Naive thymus-derived CD4-positive, alpha-beta T cell (primary cell): Measurements from ENCODE around the gene LRRC75B. TPM values are rescaled to one million over a fixed set of nuclear protein-coding genes. Genes with fewer than 3 reads are reported as not detected.

Experiments
- ATAC-seq: fragments of 150-1000 bp; cut with Tn5 transposase; 2 replicates; pipeline ENCODE4 v1.10.0; 2021; ENCODE audit warnings: mild to moderate bottlenecking, moderate library complexity
- CTCF ChIA-PET: fragments of 350-600 bp; sonication (Branson Sonifier 250); formaldehyde crosslinking; loops from one replicate; lab custom pipeline; 2021; ENCODE audit warnings: antibody characterized with exemption; lab: Charles Lee
- POLR2A ChIA-PET: fragments of 350-600 bp; sonication (Branson Sonifier 250); formaldehyde crosslinking; loops from one replicate; lab custom pipeline; 2021; ENCODE audit warnings: antibody characterized with exemption, inconsistent platforms; lab: Charles Lee
- DNase-seq, 9 donors: peaks; one replicate each; pipeline versions ENCODE4 v3.0.0 to v3.0.0-alpha.2; 2020 to 2022; ENCODE audit warnings: mixed read lengths in 1 of 9
- H3K27ac ChIP-seq: one replicate; pipeline ENCODE4 v1.7.0; 2013; ENCODE audit warnings: mild to moderate bottlenecking, low read depth, low read length, moderate library complexity
- H3K27me3 ChIP-seq, 2 donors: one replicate each; pipeline ENCODE4 v1.7.0; 2013; ENCODE audit warnings: low read length in 2 of 2, mild to moderate bottlenecking in 2 of 2, moderate library complexity in 2 of 2; ENCODE audit not compliant: control insufficient read depth in 2 of 2, insufficient read depth in 2 of 2
- H3K36me3 ChIP-seq, 3 experiments: 1 replicate in 2 of 3; 2 replicates in 1 of 3; pipeline ENCODE4 v1.7.0; 2013; ENCODE audit warnings: low read length in 3 of 3, mild to moderate bottlenecking in 3 of 3, moderate library complexity in 1 of 3; ENCODE audit not compliant: insufficient read depth in 3 of 3, control insufficient read depth in 2 of 3
- H3K4me1 ChIP-seq, 2 donors: one replicate each; pipeline ENCODE4 v1.7.0; 2013; ENCODE audit warnings: low read length in 2 of 2, mild to moderate bottlenecking in 2 of 2, moderate library complexity in 1 of 2; ENCODE audit not compliant: control insufficient read depth in 2 of 2, insufficient read depth in 2 of 2
- H3K4me3 ChIP-seq: 2 replicates; pipeline ENCODE4 v1.7.0; 2013; ENCODE audit warnings: mild to moderate bottlenecking, low read length
- H3K9me3 ChIP-seq, 3 experiments: 1 replicate in 2 of 3; 2 replicates in 1 of 3; pipeline ENCODE4 v1.7.0; 2013; ENCODE audit warnings: low read length in 3 of 3; ENCODE audit not compliant: control insufficient read depth in 2 of 3
- H3K27ac Mint-ChIP-seq, 9 donors: one replicate each; pipeline ENCODE4 v1.8.0; 2020 to 2022; ENCODE audit warnings: mixed read lengths in 9 of 9, mild to moderate bottlenecking in 8 of 9, moderate library complexity in 5 of 9, inconsistent platforms in 2 of 9
- H3K27me3 Mint-ChIP-seq, 5 donors: one replicate each; pipeline ENCODE4 v1.8.0; 2021 to 2022; ENCODE audit warnings: mixed read lengths in 5 of 5, mild to moderate bottlenecking in 1 of 5
- H3K36me3 Mint-ChIP-seq, 5 donors: one replicate each; pipeline ENCODE4 v1.8.0; 2020 to 2022; ENCODE audit warnings: mixed read lengths in 5 of 5, mild to moderate bottlenecking in 3 of 5, inconsistent platforms in 1 of 5
- H3K4me1 Mint-ChIP-seq, 7 donors: one replicate each; pipeline ENCODE4 v1.8.0; 2020 to 2022; ENCODE audit warnings: mixed read lengths in 7 of 7, mild to moderate bottlenecking in 3 of 7, inconsistent platforms in 1 of 7
- H3K4me3 Mint-ChIP-seq, 10 donors: one replicate each; pipeline ENCODE4 v1.8.0; 2020 to 2022; ENCODE audit warnings: mild to moderate bottlenecking in 10 of 10, mixed read lengths in 10 of 10, moderate library complexity in 6 of 10, inconsistent platforms in 2 of 10
- H3K9me3 Mint-ChIP-seq, 11 donors: one replicate each; pipeline ENCODE4 v1.8.0; 2020 to 2022; ENCODE audit warnings: mixed read lengths in 11 of 11, mild to moderate bottlenecking in 4 of 11, inconsistent platforms in 1 of 11, moderate library complexity in 1 of 11
- intact Hi-C, 2 donors: fragments of 100-400 bp; cut with micrococcal nuclease; formaldehyde crosslinking; loops; one replicate each; pipeline ENCODE4 v1.15.1; 2023
- polyA plus RNA-seq, 2 donors: library from polyadenylated mRNA; unstranded; fragments of 300-500 nt; fragmentation: Illumina TruSeq; gene quantifications; one replicate each; pipeline ENCODE4 v1.2.3, GENCODE V29; 2021
- total RNA-seq, 6 experiments: library from RNA in 5 of 6; stranded (reverse) in 5 of 6; gene quantifications; 1 replicate in 5 of 6; 2 replicates in 1 of 6; pipeline ENCODE4 v1.2.3 and lab custom pipeline; 2021 to 2026

Gene LRRC75B
- total and polyA plus RNA-seq, 7 experiments from 2014 or later, result 2.4 to 2.5 TPM; not detected in 5

DNA sequence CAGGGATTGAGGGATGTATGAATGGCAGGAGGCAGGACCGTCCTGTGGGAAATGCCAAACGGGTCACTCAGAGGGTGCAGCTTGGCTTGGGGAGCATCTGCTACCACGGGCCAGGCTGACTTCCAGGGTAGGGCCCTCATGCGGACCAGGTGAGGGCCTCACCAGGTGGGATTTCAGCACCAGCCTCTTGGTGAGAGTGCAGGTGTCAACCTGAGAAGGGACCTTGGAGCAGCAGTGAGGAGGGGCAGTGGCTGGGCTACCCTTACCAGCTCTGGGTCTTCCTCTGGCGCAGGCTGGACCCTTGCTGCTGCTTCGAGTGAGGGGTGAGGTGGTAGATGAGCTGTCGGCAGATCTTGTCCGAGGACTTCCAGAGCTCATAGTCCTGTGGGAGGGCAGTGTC, 4.9 kb downstream of the LRRC75B start:
- no peaks in the 10 kb centered on the region for H3K9me3 Mint-ChIP-seq
- intact Hi-C loops, result no loop called here
- H3K4me1 Mint-ChIP-seq, result peaks cover 0 to 12% (median 6%) of the 10 kb centered on the region in 7 donors
- Histone ChIP-seq H3K9me3 (no peaks in the 10 kb centered on the region), H3K4me3 (no peak overlapping the region), H3K27ac (no peak overlapping the region), H3K27me3 (no peaks in the 10 kb centered on the region), H3K36me3 (peaks cover 0 to 7% (median 0%) of the 10 kb centered on the region in 3 experiments), H3K4me1 (no peaks in the 10 kb centered on the region)
- ChIA-PET POLR2A (no interaction called here), CTCF (no interaction called here)
- no peak overlapping the region for H3K27ac Mint-ChIP-seq
- peaks cover 0 to 9% (median 0%) of the 10 kb centered on the region in 5 donors for H3K36me3 Mint-ChIP-seq
- H3K27me3 Mint-ChIP-seq, result peaks cover 0 to 12% (median 4%) of the 10 kb centered on the region in 5 donors
- no peak overlapping the region for H3K4me3 Mint-ChIP-seq
- ATAC-seq (no peak), DNase-seq (no peak)

DNA sequence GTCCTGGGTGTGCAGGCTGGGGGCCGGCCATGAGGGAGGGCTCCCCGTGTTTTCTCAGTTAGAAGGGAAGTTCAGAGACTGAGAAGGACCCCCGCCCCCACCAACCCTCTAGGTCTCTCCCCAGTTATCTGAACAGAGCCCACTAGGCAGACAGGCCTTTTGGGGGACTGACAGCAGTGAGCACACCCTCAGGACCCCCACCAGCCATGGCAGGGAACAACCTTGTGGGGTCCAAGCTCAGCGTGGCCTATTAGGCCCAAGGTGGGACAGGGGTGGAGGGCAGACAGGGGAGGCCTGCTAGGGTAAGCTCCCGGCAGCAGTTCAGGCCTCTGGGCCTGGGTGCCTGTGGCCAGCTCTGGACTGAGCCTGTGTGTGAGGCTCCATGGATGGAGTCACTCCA, 5.6 kb downstream of the LRRC75B start:
- CTCF ChIA-PET, result no interaction called here
- POLR2A ChIA-PET, result no interaction called here
- Histone ChIP-seq H3K27me3 (no peaks in the 10 kb centered on the region), H3K36me3 (peaks cover 0 to 7% (median 0%) of the 10 kb centered on the region in 3 experiments), H3K4me1 (no peaks in the 10 kb centered on the region), H3K27ac (no peak overlapping the region), H3K4me3 (no peak overlapping the region), H3K9me3 (no peaks in the 10 kb centered on the region)
- no peaks in the 10 kb centered on the region for H3K9me3 Mint-ChIP-seq
- H3K36me3 Mint-ChIP-seq, result peaks cover 0 to 9% (median 0%) of the 10 kb centered on the region in 5 donors
- H3K4me1 Mint-ChIP-seq, result peaks cover 0 to 8% (median 2%) of the 10 kb centered on the region in 7 donors
- H3K27ac Mint-ChIP-seq, result no peak overlapping the region
- intact Hi-C loops, result no loop called here
- ATAC-seq (no peak), DNase-seq (no peak)
- no peak overlapping the region for H3K4me3 Mint-ChIP-seq
- H3K27me3 Mint-ChIP-seq, result peaks cover 0 to 9% (median 4%) of the 10 kb centered on the region in 5 donors

DNA sequence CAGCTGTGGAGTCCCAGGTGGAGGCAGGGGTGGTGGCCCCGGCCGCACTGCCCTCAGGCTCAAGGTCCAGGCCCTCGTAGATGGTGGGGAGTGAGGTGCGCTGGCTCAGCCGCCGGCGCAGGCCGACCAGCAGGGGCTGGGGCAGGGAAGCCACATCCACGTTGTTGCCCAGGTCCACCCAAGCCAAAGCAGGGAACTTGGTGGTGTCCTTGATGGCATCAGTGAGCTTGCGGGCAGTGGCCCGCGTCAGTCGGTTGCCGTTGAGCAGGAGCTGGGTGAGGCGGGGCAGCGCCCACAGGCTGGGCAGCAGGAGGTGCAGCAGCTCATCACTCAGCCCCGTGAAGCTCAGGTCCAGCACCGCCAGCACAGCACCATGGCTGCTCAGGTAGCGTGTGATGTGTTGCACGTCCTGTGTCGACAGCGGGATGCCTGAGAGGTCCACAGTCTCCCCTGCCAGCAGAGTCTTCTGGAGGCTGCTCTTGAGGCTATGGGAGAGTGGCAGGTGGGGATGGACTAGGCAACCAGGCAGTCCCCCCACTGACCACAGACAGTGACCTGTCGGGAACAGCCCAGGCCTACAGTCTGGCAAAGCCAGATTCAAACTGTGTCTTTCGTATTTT, 6.8 kb downstream of the LRRC75B start:
- intact Hi-C loops, result no loop called here

DNA sequence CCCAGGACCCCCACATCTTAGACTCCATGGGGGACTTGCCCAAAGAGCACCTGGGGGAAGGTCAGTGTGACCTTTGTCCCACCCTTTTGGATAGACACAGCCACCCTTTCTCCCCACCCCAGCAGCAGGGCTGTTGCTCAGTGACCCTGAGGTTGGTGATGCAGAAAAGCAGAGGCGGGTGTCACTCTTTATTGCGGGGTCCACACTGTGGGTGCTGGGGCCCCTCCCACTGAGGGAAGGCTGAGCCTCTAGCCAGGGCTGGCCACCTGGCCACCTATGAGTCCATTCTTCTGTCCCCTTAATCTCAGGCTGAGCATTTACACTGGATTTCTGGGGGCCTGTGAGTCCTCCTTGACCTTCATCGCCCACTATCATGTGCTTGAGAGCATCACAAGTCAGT, 7.4 kb downstream of the LRRC75B start:
- peaks cover 0 to under 1% (median 0%) of the 10 kb centered on the region in 5 donors for H3K27me3 Mint-ChIP-seq

More for the DNA sequence above, 6.8 kb downstream of the LRRC75B start:
- peaks cover 0 to 6% (median 4%) of the 10 kb centered on the region in 5 donors for H3K27me3 Mint-ChIP-seq
- Histone ChIP-seq H3K4me1 (no peaks in the 10 kb centered on the region), H3K36me3 (peaks cover 0 to 7% (median 0%) of the 10 kb centered on the region in 3 experiments), H3K4me3 (no peak overlapping the region), H3K27me3 (no peaks in the 10 kb centered on the region), H3K27ac (no peak overlapping the region), H3K9me3 (no peaks in the 10 kb centered on the region)
- H3K9me3 Mint-ChIP-seq, result no peaks in the 10 kb centered on the region
- H3K27ac Mint-ChIP-seq, result no peak overlapping the region
- no peak for DNase-seq
- CTCF ChIA-PET, result no interaction called here
- peaks cover 0 to 6% (median 0%) of the 10 kb centered on the region in 7 donors for H3K4me1 Mint-ChIP-seq
- ATAC-seq, result no peak
- H3K4me3 Mint-ChIP-seq, result no peak overlapping the region
- H3K36me3 Mint-ChIP-seq, result peaks cover 0 to 8% (median 0%) of the 10 kb centered on the region in 5 donors
- POLR2A ChIA-PET, result no interaction called here

DNA sequence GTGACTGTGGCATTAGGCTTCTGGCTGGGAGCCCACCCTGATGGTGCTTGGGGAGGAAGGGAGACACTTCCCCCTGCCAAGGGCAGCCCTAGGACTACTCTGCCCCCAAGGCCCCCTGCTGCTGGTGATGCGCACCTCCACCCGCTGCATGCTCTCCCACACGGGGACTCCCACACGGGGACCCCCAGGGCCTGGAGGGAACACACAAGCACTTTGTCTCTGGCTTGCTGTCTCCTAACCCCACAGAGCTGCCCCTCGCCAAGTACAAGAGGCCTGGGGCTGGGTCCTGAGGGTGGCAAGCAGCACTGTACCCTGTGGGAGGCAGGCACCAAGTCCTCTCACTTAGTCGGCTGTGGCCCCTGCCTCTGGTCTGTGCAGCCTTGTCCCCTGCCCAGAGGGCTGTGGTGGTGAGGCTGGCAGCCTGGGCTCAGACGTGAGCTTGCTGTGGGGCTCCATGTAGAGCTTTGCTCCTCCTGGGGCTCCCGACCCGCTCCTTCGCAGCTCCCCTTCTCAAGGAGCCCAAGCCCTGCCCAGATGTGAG, 7.9 kb downstream of the LRRC75B start:
- Histone ChIP-seq H3K27ac (no peak overlapping the region), H3K4me3 (no peak overlapping the region), H3K9me3 (no peaks in the 10 kb centered on the region), H3K4me1 (no peaks in the 10 kb centered on the region), H3K27me3 (no peaks in the 10 kb centered on the region), H3K36me3 (peaks cover 0 to 7% (median 0%) of the 10 kb centered on the region in 3 experiments)
- Mint-ChIP-seq H3K27ac (no peak overlapping the region), H3K36me3 (no peaks in the 10 kb centered on the region), H3K27me3 (no peaks in the 10 kb centered on the region), H3K9me3 (no peaks in the 10 kb centered on the region), H3K4me3 (no peak overlapping the region), H3K4me1 (peaks cover 0 to 6% (median 0%) of the 10 kb centered on the region in 7 donors)
- DNase-seq, result no peak
- CTCF ChIA-PET, result no interaction called here
- no peak for ATAC-seq
- intact Hi-C loops, result no loop called here
- POLR2A ChIA-PET, result no interaction called here

More for the DNA sequence above, 7.4 kb downstream of the LRRC75B start:
- no peak overlapping the region for H3K4me3 Mint-ChIP-seq
- no peak for DNase-seq
- H3K4me1 Mint-ChIP-seq, result peaks cover 0 to 6% (median 0%) of the 10 kb centered on the region in 7 donors
- no peak for ATAC-seq
- ChIA-PET CTCF (no interaction called here), POLR2A (no interaction called here)
- no peaks in the 10 kb centered on the region for H3K27me3 ChIP-seq
- no peaks in the 10 kb centered on the region for H3K9me3 ChIP-seq
- H3K36me3 ChIP-seq, result peaks cover 0 to 7% (median 0%) of the 10 kb centered on the region in 3 experiments
- H3K27ac ChIP-seq, result no peak overlapping the region
- intact Hi-C loops, result no loop called here
- no peak overlapping the region for H3K27ac Mint-ChIP-seq
- H3K4me3 ChIP-seq, result no peak overlapping the region
- H3K9me3 Mint-ChIP-seq, result no peaks in the 10 kb centered on the region
- H3K36me3 Mint-ChIP-seq, result peaks cover 0 to 3% (median 0%) of the 10 kb centered on the region in 5 donors
- H3K4me1 ChIP-seq, result no peaks in the 10 kb centered on the region

DNA sequence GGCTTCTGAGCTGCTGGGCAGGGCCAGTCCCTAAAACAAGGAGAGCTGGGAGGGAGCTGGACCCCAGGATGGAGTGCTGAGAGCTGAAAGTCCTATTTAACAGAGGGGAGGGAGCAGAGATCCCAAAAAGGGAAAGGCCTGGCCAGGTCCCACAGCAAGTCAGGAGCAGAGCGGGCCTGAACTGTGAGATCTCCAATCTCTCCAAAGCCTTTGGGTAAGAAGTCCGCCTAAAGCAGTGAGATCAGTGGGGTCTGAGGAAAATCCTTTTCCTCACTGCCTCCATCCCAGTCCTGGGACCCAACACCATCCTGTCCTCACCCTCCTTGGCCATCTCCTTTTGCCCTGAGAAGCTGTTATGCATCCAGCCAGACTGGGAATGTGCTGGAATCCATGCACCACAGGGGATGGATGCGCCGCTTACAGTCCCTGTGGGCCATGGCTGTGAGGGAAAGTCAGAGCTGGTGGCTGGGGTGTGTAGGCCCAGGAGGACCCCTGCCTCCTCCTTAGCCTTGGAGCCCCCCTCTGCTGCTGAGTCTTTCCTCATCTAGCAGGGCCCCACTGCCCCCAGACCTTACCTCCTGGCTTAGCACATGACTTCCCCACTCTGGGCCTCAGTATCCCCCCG, 8.6 kb downstream of the LRRC75B start:
- Histone ChIP-seq H3K9me3 (no peaks in the 10 kb centered on the region), H3K27ac (no peak overlapping the region), H3K4me1 (no peaks in the 10 kb centered on the region), H3K36me3 (peaks cover 0 to 7% (median 0%) of the 10 kb centered on the region in 3 experiments), H3K27me3 (no peaks in the 10 kb centered on the region), H3K4me3 (no peak overlapping the region)
- no peaks in the 10 kb centered on the region for H3K9me3 Mint-ChIP-seq
- CTCF ChIA-PET, result no interaction called here
- POLR2A ChIA-PET, result interaction anchor here (0.9 kb wide), 1 partner anchor 13 kb away, joined by 3 read pairs; no protein-coding TSS in a partner anchor
- no peak for DNase-seq
- peaks cover 0 to 6% (median 0%) of the 10 kb centered on the region in 7 donors for H3K4me1 Mint-ChIP-seq
- no peak for ATAC-seq
- intact Hi-C loops, result no loop called here
- no peak overlapping the region for H3K27ac Mint-ChIP-seq
- no peaks in the 10 kb centered on the region for H3K36me3 Mint-ChIP-seq
- H3K4me3 Mint-ChIP-seq, result no peak overlapping the region
- H3K27me3 Mint-ChIP-seq, result no peaks in the 10 kb centered on the region
